HG03025 (cell line): ENCODE measurements around the gene TAAR9.
"Not testable (repeated sequence)": the region's sequence is repeated elsewhere in the genome, so short reads cannot be mapped to it uniquely, and the experiment has no call there.

Source experiments
- ATAC-seq: cut with Tn5 transposase; IDR thresholded peaks from one replicate; pipeline ENCODE4 v1.9.1; 2021; ENCODE audit warnings: mild to moderate bottlenecking, moderate library complexity; ENCODE audit not compliant: unreplicated experiment, low FRiP score

Gene TAAR9

DNA sequence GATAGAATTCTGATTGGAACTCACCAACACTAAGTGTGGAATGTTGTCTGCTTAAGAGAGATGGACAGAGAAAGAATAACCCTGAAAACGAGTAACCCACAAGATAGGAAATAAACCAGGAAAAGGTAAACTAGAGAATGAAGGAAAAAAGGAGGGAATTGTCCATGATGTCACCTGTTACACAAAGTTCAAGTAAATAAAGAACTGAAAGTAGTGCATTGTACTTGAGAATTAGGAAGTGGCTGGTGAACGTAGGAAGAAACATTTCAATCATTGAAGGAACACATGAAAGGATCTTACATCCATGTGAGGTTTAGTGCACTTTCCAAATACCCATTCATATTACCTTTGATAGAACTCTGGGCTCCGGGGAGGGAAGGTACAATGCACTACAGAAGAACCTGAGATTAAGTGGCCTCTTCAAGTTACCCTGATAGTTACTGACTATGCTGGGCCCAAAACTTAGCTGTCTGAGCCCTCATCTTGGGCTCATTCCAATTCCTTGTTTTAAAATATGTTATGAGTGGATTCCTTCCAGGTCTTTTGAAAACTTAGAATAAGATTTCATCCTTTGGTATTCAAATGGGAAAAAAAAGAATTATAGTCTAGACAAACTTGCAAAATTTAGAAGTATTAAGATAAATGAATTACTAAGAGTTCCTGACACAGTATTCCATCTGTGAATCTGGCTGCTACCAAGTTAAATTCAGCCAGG, 24.1 kb upstream of the TAAR9 start:
- ATAC-seq, result no peak

DNA sequence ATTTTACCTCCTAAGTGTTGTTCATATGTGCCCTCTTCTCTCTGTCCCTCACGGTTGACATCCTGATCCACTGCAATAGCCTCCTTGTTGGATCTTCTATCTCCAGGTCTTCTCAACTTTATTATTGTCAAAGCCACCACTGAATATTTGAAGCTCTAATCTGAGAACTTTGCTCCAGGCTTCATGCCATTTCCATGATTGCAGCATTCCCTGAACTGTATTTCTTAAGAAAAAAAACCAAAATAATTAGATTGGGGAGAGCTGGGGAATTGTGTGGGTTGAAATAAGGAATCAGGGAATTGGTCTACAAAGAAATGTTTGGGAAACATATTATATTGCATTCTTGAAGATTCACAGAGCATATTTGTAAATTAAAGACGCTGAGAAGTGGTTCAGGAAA, 22.7 kb upstream of the TAAR9 start:
- no peak for ATAC-seq

DNA sequence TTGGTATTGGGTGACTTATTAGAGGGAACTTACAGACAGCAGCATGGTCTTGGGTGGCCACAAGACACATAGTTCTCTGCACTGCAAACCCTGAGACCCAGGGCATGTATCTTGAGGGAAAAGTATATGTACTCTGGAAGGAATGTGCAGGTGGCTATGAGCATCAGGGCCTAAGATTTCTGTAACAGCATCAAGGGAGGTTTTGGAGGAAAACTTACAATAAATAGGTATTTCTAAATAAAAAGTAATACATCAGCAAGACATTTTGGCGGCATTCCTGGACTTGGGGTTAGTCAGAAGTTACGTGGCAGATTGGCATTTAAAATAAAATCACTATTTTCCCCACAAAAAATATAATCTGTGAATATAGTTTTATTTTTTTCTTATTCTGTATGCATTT, 17.1 kb upstream of the TAAR9 start:
- ATAC-seq, result no peak

DNA sequence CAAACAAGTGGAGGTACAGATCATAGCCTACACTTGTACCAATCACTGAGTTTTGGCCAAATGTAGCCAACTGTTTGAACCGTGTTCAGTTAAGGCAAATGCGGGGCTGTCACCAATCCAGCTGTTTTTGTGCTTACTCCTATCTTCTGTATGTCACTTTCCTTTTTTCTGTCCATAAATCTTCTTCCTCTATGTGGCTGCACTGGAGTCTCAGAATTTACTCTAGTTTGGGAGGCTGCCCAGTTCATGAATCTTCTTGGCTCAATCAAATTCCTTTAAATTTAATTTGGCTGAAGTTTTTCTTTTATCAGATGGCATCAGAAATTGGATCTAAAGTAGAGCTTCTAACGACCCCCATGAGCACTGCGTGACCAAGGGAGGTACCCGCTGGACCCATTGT, 13.4 kb upstream of the TAAR9 start:
- ATAC-seq, result no peak

DNA sequence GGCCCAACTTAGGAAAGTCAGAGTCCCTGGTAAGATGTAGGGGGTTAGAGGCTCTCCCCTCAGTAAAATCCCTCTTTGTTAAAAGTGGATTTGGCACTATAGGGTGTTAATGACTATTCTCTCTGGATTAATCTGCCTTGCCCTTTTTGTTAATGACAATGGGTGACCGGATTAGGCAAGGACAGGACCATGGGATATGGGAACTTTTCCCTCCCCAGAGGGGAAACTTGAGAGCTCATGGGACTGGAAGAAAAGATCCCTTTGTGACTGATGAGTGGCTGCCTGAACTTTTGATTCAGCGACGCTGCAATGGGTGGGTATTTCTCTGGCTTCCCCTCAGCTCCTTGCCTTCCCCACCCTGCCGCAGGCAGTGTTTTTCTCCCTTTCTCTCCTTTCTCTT, 12.2 kb upstream of the TAAR9 start:
- no peak for ATAC-seq

DNA sequence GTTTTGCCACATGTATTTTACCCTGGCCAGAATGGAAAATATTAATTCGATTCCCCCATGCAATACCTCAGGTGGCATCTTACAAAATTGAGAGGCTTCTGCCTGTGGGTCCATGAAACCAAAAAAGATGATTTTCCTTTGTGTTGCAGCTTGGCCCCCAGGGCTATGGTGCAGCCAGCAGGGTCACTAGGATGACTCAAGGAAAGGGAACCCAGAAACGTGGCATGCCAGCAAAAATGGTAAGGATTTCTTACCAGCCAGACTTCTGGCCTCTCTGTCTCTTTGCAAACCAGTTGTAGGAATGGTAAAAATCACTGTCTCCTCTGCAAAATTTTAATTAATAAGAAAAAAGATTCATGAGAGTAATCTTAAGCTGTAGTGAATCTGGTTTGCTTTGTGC, 11.6 kb upstream of the TAAR9 start:
- no peak for ATAC-seq

DNA sequence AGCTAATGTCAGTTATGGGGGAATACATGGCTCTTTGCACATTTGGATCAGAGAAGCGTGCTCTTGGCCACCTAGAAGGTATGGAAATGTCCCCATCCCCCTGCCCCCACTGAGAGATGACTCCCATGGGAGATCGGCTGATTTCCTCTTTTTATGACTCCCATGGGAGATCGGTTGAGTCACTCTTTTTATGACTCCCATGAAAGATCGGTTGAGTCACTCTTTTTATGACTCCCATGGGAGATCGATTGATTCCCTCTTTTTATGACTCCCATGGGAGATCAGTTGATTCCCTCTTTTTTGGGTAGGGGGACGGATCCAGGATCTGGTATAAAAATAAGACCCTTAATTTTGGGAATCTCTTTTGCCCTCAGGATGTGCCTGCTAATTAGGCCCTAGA, 10.3 kb upstream of the TAAR9 start:
- ATAC-seq, result no peak

DNA sequence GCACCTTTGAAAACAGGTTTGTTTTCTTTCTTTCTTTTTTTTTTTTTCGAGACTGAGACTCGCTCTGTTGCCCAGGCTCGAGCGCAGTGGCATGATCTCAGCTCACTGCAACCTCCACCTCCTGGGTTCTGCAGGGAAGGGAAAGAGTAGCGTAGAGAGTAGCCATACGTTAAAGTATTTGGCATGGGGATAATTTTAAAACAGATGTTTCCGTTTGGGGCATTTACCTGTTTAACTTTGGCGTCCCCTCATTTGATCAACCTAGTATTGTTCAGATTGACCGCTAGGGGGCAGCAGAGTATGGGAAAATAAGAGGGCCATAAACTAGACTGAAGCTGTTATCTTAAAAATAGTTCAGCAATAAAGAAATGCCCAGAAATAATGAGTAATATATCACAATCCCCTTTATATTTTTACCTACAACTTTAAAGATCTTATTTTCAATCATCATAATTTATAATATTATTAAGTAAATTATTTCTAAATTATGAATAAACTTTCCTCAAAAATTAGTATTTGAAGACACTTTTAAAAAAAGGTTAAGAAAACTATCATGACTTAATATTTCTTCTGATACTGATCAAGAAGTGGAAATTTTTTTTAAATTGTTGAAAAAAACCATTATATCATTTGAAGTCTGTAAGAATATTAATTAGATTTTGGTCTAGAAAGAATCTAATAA, 7.6 kb upstream of the TAAR9 start:
- no peak for ATAC-seq

DNA sequence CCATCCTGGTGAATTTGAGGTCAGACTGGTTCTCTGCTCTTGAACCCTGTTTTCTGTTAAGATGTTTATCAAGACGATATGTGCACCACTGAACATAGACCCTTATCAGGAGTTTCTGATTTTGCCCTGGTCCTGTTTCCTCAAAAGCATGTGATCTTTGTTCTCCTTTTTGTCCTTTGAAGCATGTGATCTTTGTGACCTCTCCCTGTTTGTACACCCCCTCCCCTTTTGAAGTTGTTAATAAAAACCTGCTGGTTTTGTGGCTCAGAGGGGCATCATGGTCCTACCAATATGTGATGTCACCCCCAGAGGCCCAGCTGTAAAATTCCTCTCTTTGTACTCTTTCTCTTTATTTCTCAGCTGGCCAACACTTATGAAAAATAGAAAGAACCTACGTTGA, 3.5 kb upstream of the TAAR9 start:
- ATAC-seq, result not testable (repeated sequence)

DNA sequence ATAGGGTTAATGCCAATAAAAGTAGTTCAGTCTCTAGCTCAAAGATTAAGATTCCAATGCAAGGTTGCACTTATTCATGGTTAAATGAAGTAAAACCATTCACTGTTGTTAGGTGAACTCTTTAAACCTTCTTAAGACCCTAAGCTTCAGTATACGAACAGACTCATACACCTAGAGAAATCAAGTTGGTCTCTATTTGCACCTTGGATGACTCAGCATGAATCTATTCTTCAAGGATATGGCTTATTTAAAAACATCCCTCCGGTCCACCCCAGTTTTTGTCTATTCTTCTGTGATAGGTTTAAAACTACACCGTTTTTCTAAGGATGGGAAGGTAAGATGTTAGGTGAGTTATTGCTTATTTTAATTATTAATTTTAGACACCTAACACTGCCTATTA, 932 bp upstream of the TAAR9 start:
- ATAC-seq, result no peak

DNA sequence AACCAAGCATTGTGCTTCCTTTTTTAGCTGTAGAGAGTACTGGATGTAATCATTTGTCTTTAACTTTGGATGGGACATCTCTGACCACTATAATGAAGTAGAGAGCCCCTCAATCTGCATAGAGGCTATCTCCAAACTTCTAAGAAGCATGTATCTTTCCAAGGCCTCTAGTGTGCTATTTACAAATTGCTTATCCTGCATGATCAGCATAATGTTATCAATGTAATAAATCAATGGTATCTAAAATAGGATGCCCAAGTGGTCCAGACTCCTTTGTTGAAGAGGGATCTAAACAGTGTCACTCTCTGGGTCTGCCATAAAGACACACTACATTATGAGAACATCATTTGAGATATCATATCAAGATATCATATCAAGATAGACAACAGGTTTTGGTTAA, 6.7 kb downstream of the TAAR9 start:
- ATAC-seq, result no peak

DNA sequence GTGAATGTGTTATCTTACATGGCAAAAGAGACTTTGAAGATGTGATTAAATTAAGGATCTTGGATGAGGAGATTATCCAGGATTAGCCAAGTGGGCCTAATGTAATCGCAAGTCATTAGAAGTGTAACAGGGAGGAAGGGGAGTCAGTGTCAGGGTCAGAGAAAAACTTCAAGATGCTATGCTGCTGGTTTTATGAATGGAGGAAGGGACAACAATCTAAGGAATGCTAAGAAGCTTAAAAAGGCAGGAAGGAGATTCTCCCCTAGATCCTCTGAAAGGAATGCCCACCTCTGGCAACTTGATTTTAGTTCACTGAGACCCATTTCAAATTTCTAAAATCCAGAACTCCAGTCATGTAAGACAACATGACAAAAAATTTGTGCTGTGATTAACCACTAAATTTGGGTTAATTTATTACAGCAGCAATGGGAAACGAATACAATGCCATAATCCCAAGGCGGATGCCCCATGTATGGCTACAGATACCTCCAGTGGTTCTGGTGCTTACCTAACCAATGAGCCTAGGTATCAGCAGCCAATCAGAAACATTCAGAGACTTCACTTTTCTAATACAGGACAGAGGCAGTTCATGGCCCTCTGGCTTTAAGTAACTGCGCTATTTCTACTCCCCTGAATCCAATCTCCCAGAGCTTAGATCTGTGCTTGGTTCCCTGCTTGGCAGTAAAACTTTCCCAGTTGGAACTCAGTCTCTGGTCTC, 10.8 kb downstream of the TAAR9 start:
- ATAC-seq, result no peak

DNA sequence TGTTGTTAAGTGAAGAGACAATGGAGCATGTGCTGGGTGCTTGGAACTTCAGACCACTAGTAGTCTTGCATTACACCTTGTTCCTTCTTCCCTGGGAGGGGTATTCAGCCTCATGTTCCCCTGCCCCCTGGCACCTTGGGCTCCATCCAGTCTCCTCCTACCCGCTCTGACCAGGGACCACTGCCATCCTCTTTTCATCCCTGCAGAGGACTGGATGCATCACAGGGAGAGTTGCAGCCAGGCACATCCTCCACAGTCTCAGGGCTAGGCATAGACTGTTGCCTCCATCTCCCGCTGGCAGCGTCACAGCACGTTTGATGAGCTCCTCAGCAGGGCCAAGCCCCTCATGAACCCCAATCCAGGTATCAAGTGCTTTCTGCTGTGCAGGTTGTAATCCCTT, 13.1 kb downstream of the TAAR9 start:
- no peak for ATAC-seq

DNA sequence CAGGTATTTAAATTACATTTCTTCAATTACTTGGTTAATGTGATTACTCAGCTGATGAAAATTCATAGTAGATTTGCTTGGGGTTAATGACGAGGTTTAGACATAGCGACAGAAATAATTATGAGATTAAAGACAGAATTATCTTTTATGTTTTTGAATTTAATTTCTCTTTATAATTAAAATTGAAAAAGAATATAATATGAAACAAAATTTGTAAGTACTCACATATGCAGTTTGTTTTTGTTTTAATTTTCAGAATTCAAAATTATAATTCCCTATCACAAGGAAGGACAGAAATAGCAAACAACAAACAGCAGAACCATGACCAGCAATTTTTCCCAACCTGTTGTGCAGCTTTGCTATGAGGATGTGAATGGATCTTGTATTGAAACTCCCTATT, 14.3 kb downstream of the TAAR9 start, which contains the start of gene TAAR8:
TSS of gene TAAR8 (plus strand) at position 301 of the 400 bp plus-strand sequence. CDS start at position 322, 21 bp downstream.
- ATAC-seq, result no peak

DNA sequence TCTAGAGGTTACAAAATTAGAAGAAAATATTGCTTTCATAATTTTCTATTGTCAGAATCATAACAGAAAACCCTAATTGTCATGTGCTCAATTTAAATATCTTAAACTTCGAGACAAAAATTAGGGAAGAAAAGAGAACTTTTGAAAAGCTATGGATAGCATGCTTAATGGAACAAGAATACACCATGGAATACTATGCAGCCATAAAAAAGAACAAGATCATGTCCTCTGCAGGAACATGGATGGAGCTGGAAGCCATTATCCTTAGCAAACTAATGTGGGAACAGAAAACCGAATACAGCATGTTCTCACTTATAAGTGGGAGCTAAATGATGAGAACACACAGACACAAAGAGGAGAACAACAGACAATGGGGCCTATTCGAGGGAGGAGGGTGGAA, 22.0 kb downstream of the TAAR9 start:
- ATAC-seq, result not testable (repeated sequence)

DNA sequence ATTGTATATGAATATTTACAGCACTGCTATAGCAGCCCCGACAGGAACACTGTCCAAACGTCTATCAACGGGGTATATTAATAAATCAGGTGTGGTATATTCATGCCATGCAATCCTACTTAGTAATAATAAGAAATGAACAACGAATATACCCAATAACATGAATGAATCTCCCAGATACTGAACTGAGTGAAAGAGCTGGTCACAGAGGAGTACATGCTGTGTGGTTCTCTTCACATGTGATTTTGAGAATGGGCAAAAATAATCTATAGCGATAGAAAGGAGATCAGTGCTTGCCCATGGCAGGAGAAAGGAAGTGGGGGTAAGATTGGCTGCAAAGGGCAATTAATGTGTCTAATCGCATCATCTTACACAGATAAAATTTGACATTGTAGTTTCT, 28.3 kb downstream of the TAAR9 start:
- no peak for ATAC-seq

DNA sequence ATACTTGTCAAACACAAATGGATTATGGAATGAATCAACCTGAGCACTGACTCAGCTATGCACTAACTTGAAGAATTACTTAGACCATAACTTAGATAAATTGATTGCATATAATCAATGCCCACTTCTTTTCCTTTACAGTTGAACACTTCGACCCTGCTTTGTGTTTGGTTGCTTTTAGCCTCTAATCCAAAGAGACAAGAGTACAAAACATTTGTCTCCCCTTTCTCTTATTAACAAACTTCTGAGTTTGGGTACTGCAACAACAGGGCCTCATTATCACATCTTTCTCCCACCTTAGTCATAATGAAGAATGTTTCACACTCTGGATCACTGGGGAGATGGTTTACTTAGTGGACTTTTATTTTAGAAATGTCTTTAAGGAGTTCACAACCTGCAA, 29.5 kb downstream of the TAAR9 start:
- ATAC-seq, result no peak

DNA sequence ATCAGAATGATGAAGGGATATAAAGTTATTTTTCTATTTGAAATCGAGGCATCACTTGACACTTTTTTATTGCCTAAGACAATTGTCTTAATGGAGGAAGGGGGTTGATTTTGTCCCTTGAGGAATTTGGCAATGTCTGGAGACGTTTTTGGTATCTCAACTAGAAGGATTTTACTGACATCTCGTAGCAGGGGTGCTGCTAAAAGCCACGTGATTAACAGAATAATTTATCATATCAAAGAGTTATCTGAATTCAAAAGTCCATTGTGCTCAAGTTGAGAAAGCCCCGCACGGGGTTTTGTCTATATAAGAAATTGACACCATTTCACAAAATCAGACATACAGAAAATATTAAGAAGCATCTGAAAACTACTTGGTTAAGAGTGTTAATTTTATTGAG, 30.5 kb downstream of the TAAR9 start:
- no peak for ATAC-seq

DNA sequence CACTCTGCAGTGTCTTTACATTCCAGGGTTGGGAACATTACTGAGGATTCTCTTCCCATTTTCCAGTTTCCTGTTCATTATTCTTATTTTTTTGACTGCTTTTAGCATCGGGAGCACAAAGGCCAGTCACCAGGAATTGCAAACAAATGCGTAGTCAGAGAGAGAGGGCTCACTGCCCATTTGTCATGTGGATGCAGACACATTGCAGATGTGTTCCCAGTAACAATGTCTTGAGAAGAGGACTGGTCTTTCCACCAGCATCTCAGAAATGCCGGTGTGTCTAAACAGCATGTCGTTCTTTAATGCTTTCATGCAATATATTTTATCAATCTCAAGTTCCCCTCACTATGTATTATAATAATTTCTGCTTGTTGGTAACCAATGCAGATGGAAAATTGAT, 31.1 kb downstream of the TAAR9 start:
- no peak for ATAC-seq

DNA sequence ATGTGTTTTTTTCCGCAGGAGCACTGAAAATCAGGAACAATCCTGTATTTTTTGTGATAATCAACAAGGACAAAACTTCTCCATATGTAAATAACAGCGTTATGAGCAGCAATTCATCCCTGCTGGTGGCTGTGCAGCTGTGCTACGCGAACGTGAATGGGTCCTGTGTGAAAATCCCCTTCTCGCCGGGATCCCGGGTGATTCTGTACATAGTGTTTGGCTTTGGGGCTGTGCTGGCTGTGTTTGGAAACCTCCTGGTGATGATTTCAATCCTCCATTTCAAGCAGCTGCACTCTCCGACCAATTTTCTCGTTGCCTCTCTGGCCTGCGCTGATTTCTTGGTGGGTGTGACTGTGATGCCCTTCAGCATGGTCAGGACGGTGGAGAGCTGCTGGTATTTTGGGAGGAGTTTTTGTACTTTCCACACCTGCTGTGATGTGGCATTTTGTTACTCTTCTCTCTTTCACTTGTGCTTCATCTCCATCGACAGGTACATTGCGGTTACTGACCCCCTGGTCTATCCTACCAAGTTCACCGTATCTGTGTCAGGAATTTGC, 32.2 kb downstream of the TAAR9 start, which contains the start of gene TAAR6:
TSS of gene TAAR6 (plus strand) at position 102 of the 557 bp plus-strand sequence. CDS start at position 102, 0 bp downstream.
- no peak for ATAC-seq

DNA sequence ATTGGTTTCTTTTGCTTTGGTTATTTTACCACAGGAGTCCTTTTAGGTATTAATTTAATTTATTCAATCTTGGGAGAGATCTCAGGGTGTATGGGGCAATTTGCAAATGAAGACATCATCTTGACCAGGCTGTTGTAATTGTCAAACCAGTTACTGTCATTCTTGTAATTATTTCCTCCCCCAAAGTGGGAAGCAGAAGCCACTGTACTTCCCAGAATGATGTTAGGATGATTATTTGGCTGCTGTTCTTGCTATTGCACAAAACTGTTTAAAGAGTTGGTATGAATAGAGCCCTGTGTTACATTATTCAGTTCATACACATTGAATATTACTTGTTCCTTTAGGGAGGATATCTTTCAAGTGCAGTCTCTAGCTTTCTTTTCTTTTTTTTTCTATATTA, 33.7 kb downstream of the TAAR9 start:
- ATAC-seq, result no peak
